Stimulated activated CD4-positive, alpha-beta T cell treated with anti-CD3 and anti-CD28 coated beads, Interleukin-15, amount 100 ng/mL, for 24 hours (primary cell): ENCODE data around the gene MYH7.
"Not testable (repeated sequence)": the region's sequence is repeated elsewhere in the genome, so short reads cannot be mapped to it uniquely, and the experiment has no call there.

ENCODE experiments used
- DNase-seq: peaks from one replicate; pipeline ENCODE4 v3.0.0-alpha.2; 2020

MYH7 gene

DNA sequence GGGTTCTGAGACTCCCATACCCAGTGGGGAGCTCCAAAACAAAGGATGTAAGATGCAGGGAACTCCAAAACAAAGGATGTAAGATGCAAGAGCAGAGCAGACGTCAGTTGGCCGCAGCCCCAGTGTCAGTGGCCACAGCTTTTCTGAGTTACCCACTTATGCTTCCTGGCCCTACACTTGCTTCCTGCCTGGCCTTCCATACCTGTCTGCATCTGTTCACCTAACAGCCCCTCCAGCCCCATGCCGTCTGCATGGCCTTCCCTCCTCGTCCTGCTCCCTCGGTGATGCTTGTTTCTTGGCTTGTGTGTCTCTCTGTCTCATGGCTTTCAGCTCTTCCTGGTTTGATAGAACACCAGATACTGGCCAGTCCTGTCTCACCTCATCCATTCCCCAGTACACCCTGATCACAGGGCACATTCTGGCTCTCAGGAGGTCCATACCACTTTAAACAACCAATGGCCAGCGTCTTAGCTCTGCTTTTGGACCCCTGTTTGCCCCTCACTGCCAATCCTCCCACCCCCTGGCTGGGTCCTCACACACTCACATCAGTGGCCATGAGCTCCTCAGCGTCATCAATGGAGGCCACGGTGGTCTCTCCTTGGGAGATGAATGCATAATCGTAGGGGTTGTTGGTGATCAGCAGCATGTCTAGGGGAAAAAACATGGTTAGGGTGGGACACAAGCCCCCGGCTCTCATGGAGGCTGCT, 5.3 kb downstream of the MYH7 start:
- no peak for DNase-seq

DNA sequence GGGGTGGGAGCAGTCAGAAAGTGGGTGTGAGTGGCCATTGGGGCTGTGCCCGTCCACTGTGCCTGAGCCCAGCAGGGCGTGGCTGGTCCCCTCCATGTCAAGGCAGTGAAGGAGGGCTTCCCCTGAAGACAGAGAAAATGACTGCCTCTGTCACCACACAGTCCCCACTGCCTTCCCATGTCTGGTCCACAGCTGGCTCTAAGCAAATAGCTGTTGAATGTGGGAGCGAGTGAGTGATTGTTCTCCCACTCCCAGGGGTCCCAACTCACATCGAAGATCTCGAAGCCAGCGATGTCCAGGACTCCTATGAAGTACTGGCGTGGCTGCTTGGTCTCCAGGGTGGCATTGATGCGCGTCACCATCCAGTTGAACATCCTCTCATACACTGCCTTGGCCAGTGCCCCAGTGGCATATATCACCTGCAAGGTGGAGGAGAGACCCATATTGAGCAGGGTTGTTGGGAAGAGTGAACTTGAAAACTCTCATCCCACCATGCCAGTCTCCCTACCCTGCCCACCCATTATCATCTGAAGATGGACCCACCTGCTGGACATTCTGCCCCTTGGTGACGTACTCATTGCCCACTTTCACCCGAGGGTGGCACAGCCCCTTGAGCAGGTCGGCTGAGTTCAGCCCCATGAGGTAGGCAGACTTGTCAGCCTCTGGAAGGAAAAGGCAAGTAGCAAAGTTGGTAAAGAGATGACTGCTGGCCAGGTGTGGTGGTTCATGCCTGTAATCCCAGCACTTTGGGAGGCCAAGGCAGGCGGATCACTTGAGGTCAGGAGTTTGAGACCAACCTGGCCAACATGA, 6.6 kb downstream of the MYH7 start:
- DNase-seq, result no peak

DNA sequence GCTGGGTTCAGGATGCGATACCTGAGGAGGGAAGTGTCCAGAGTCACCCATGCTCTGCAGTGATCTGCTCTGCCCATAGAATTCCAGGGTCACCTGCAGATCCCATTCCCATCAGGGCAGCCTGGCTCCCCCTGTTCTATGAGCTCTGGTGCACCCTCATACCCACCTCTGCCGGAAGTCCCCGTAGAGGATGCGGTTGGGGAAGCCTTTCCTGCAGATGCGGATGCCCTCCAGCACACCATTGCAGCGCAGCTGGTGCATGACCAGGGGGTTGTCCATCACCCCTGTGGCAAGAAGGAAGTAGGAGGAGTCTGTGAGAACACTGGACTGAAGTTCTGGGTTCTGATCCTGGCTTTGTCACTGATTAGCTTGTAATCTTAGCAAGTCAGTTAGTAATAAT, 9.7 kb downstream of the MYH7 start:
- DNase-seq, result not testable (repeated sequence)

DNA sequence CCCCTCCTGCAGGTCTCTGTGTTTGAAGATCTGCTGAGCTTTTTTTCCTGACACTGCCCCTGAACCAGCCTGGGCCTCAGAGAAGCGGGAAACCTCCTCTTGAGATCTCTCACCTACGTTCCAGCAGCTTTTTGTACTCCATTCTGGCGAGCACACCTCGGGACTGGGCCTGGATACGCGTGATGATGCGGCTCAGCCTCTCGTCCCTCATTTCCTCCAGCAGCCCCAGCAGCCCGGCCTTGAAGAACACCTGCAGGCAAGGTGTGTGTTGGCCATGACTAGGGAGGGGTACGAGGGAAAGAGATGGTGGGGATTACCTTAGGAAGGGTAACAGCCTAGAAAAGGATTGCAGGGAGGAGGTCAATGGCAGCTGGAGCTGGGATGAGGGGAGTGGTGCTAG, 10.3 kb downstream of the MYH7 start:
- DNase-seq, result no peak

DNA sequence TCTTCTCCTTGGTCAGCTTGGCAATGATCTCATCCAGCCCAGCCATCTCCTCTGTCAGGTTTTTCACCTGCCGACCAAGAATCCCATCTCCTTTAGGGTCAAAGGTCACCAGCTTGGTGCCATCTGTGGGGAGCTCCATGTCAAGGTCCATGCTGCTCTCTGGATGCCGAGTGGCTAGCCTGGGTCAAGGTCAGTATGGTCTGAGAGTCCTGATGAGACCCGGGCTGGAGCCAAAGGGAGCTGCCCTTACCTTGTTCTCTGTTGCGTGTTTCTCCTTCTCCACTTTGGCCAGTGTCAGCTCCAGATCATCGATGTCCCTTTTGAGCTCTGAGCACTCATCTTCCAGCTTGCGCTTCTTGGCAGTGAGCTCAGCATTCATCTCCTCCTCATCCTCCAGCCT, 11.8 kb downstream of the MYH7 start:
- DNase-seq, result no peak

DNA sequence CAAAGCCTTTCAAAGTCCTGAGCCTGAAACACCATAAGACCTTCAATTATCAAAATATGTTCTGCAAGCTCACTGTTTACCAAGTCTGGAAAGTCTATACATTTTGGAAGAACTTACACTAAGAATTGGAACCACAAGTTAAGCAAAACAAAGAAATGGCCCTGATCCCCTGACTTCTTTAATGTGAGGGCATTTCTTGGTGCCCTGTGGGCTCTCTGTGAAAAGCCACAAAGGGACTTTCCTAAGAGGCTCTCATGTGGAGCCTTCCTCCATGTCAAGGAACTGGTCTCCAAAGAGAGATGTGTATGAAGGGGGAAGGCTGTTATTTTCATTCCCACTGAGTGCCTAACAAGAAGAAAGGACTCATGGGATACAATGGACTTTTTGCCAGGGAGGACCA, 13.9 kb downstream of the MYH7 start:
- no peak for DNase-seq

DNA sequence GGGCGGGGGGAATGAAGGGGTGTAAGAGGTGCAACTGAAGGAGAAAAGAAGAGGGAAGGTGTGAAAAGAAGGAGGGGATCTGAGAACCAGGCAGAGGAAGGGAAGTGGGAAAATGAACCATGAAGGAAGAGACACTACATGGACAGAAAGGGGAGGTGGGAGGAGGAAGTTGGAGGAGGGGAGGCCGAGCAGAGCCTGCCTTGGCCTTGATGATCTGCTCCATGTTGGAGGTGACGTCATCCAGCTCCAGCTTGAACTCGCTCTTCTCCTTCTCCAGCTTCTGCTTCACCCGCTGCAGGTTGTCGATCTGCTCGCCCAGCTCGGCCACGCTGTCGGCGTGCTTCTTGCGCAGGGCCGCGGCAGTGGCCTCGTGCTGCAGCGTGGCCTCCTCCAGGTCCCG, 15.8 kb downstream of the MYH7 start:
- not testable (repeated sequence) for DNase-seq

DNA sequence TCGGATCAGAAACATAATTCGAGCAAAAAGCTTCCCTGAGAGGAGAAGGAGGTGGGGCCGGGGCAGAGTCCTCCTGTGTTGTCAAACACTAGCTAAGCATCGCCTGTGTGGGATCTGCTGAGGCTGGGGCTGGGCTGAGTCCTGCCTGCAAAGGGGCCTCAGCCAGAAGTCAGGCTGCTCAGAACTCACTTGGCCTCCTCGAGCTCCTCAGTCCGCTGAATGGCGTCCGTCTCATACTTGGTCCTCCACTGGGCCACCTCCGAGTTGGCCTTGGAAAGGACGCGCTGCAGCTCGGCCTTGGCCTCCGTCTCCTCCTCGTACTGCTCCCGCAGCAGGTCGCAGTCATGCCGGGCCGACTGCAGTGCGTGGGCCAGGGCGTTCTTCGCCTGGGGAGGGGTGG, 17.4 kb downstream of the MYH7 start:
- DNase-seq, result no peak

DNA sequence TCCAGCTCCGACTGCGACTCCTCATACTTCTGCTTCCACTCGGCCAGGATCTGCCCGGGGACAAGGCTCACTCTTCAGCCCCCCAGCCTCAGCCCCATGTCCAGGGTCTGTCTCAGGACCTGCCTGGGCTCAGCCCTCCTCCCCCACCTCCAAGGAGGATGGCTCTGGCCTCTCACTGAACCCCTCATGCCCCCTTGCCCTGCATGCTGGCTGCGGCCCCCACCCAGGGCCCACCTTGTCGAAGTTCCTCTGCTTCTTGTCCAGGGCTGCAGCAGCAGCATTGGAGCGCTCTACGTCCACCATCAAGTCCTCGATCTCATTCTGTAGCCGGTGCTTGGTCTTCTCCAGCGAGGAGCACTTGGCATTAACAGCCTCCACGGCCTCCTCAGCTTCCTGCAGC, 18.2 kb downstream of the MYH7 start:
- not testable (repeated sequence) for DNase-seq

DNA sequence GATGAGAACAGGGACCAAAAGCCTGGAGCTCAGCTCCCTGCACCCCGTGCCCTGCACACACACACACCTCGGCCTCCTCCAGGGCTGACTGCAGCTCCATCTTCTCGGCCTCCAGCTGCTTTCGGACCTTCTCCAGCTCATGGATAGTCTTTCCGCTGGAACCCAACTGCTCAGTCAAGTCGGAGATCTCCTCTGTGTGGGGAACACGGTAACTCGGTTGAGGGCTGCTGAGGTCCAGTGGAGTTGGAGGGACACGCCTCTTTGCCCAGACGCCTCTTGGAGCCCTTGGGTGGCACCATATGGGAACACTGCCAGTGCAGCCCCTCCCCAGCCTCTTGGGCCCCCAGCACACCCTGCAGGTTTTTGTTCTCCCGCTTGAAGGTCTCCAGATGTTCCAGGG, 18.7 kb downstream of the MYH7 start:
- no peak for DNase-seq

DNA sequence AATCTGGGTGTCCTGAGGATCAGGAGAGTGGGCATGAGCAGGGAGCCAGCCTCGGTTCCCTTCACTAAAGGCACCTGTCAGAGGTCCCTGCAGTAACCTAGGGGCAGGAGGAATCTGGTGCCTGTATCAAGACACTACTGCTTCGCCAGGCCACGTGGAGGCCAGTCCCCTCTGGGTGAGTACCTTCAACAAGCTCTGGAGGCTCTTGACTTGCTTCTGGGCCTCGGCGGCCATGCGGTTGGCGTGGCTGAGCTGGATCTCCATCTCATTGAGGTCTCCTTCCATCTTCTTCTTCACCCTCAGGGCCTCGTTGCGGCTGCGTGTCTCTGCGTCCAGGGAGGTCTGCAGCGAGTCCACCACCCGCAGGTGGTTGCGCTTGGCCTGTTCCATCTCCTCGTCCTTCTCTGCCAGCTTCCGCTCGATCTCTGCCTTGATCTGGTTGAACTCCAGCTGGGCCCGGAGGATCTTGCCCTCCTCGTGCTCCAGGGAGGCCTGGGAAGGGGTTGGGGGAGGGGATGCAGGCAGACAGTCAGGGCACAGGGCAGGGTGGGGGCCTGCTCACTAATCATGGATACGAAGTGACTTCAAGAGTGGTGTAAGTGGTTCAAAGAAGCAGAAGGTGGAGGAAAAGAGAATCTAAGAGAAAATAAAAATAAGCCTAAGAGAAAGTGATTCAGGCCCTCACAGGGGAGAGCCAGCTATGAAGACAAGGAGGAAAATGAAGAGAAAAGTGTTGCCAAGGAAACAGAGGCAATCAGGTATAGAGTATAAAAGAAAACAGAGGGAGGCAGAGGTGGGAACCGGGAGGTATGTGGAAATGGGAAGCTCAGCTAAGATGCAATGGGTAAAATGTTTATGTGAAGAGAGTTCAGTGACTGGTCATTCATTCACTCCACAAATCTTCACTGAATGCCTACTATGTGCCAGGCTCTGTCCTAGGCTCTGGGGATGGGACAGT, 19.4 kb downstream of the MYH7 start:
- DNase-seq, result no peak

DNA sequence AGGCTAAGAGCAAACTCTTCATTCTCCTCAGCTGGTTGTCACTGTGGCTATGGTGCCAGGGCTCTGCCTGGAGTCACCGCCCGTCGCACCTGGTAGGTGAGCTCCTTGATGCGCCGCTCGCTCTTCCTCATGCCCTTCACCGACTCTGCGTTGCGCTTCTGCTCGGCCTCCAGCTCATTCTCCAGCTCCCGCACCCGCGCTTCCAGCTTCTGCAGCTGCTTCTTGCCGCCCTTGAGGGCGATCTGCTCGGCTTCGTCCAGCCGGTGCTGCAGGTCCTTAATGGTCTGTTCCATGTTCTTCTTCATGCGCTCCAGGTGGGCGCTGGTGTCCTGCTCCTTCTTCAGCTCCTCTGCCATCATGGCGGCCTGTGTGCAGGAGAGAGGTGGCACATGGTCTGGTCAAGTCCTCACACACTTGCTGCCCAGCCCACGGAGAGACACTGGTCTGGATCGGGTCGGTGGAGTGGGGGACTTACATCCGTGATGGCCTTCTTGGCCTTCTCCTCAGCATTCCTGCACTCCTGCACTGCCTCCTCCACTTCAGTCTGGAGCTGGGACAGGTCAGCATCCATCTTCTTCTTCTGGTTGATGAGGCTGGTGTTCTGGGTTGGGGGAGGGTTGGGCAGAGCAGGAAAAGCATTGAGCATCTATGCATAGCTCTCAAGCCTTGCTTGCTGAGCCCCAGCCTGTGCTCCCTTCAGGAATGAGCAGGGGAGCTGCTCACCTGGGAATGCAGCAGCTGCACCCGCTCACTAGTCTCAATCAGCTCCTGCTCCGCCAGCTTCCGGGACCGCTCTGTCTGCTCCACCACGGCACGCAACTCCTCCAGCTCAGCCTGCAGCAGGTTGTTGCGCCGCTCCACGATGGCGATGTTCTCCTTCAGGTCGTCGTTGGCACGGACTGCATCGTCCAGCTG, 20.3 kb downstream of the MYH7 start:
- DNase-seq, result no peak

DNA sequence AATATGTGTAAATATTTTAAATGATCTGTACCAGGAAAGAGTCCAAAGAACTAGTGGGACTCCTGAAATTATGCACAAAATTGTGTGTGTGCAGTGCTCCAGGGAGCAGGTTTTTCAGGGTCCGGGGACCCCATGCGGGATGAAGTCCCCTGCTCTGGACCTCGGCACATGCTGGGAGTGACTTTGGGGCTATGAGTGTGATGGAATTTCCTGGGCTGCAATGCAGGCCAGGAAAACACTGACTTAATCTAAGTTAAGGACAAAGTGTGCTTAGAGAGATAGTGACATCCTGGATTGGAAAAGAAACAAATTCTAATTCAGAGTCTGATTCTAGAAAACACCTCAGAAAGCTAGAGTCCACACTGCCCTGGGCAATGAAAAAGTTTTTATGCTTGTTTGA, 21.2 kb downstream of the MYH7 start:
- DNase-seq, result no peak

DNA sequence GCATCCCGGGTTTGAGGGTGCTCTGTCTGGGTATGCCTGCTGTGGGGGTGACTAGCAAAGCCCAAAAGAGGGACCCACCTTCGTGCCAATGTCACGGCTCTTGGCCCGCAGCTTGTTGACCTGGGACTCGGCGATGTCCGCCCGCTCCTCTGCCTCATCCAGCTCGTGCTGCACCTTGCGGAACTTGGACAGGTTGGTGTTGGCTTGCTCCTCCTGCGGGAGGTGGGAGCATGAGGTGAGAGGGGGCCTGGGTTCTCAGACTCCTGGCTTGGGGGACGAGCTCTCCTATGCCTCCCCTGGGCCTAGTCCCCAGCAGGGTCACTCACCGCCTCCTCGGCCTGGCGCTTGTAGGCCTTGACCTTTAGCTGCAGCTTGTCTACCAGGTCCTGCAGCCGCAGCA, 21.8 kb downstream of the MYH7 start:
- no peak for DNase-seq

DNA sequence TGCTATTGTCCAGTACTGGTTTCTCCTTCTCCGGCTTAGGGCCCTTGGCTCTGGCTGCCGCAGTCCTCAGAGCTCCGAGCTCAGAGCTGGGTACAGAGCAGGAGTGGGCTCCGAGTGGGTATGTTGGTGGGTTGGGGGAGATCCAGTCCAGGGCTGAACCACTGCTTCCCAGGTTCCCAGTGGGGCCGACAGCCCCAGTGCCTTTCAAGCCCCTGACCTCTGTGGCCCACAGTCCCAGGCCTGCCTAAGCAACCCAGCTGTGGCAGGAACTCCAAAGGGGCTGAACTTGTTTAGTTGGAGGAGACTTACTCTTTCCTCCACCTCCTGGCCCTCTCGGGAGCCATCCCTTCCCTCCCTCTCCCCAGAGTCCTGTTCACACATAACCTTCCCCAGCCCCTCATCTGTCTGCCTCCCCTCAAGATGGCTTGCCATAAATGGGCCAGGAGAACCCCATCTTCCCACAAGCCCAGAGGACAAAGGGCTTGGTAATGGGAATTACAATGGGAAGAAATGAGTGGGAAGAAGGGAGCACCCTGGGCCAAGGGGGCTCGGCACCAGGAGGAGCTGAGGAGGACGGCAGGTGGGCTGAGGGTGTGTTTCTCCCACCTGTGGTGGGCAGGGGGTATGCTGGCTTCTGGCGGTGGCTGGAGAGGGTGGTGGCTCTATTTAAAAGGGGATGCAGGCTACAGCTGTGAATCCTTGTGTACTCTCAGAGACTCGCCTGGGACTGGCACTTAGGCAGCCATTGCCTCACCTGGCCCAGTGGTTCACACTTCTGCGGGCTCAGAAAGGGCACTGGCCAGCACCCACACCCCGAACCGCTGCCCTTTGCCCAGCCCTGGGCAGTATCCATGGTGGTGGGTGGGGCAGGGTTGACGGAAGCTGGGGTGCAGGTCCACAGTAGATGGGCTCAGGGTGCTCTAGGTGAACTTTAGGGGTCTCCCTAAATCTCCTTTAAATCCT, 23.6 kb downstream of the MYH7 start:
- no peak for DNase-seq

DNA sequence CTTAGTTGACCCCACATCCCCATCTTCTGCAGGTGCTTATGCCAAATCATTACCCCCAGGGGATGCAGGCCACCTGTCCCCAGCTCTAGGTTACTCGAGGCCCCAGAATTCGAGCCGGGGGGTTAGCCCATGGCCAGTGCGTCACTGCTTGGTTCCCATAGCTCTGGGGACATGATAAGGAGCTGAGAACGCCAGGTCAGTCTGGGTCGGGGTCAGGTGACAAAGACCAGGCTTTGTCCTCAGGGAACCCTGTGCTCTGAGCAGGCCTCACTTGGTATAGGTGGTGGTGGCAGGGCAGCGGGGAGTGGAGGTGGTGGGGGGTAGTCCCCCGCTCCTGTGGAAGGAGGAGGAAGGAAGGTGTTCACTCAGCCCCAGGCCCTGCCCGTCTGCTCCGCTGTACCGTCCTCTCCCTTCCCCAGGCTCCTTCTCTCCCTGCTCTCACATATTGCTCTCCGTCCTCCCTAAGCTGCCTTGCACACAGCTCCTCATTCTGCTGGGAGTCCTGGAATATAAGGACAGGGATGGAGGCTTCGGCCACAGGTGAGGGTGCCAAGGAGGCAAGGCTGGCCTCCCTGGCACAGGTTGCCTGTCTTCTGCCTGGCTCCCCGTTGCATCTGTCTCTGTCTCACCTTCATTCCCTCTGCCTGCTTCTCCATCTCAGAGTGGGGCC, 25.4 kb downstream of the MYH7 start:
- DNase-seq, result no peak

DNA sequence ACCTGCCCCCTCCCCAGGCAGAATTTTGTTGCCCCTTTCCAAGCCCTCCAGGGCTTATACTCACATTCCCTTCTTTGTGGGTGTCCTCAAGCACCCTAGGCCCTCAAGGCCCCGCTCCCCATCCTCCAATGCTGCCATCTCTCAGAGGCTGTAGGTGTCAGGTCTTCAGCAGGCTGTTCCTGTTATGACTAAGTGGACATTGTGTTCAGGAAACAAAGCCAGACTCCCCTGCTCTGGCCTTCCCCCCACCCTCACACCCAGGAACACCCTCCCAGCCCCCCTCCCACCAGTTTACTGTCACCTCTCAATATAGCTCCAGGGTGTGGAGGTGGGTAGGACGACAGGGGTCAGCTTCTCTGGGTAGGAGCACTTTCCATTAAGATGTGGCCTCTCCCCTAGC, 26.0 kb downstream of the MYH7 start:
- DNase-seq, result no peak

DNA sequence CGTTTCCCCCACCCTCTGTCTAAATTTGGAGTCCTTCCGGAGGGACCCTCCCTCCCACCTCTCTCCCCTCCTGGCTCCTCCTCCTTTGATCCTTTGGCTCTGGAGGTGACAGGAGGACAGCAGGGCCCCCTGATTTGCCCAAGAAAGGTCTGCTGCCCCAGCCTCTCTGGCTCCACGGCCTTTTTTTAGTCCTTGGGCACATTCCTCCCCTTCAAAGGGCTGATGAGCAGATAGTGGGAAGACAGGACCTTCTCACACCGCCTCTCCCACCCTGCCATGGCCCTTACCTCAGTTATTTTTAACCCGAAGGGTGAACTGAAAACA, 27.2 kb downstream of the MYH7 start:
- no peak for DNase-seq

DNA sequence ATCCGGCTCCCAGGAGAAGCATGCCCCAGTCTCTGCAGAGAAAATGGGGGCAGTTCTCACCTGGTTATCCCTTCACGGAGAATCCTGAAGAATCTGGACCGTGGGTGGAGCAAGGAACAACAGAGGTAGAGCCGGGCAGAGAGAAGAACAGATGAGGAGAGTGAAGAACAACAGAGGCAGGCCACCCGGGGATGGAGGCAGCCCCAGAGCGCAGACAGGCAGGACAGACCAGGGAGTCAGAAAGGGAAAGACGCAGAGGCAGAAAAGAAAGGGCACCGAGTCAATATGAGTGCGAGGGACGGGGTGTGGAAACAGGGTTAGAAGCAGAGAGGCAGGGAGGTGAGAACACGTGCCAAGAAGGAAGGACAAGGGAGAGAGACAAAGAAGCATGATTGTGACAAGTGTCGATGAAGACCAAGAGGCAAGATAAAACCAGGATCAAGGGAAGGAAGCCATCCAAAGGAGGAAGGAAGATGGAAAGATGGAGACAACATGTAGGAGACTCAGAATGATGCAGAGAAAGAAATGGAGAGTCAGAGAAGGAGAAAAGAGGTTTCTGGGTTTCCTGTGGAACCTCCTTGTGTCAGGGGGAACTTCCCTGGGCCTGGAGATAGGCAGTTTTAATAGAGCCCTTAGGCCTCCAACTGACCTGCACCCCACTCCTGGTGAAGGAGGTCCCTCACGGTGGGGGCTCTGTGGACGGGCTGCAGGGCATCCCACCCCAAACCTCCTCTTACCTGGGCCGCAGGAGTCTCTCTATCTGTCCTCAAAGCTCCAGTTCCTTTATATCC, 27.7 kb downstream of the MYH7 start, which contains the start of gene MYH6:
MYH6 (minus strand) TSS at position 758 of the 791 bp plus-strand sequence. CDS start 1,050 bp downstream, outside the sequence.
- no peak for DNase-seq
